Effector memory CD4-positive, alpha-beta T cell (primary cell): ENCODE data around the gene GRM8.

ENCODE experiments used
- DNase-seq, 3 donors: peaks; one replicate each; pipeline ENCODE4 v3.0.0-alpha.2; 2020
- H3K27ac ChIP-seq: 2 replicates; pipeline ENCODE4 v1.7.0; 2013; ENCODE audit warnings: mild to moderate bottlenecking, low read length, moderate library complexity; ENCODE audit not compliant: insufficient read depth, poor library complexity, severe bottlenecking
- H3K27me3 ChIP-seq: replicated peaks from 2 replicates; pipeline ENCODE4 v1.7.0; 2013; ENCODE audit warnings: mild to moderate bottlenecking, low read length; ENCODE audit not compliant: insufficient read depth, control insufficient read depth, poor library complexity, severe bottlenecking
- H3K36me3 ChIP-seq: 2 replicates; pipeline ENCODE4 v1.7.0; 2013; ENCODE audit warnings: mild to moderate bottlenecking, low read length, moderate library complexity; ENCODE audit not compliant: control insufficient read depth, insufficient read depth
- H3K4me1 ChIP-seq: 2 replicates; pipeline ENCODE4 v1.7.0; 2013; ENCODE audit warnings: low read length, mild to moderate bottlenecking; ENCODE audit not compliant: control insufficient read depth, insufficient read depth, poor library complexity, severe bottlenecking
- H3K4me3 ChIP-seq: 2 replicates; pipeline ENCODE4 v1.7.0; 2013; ENCODE audit warnings: low read length, low read depth, mild to moderate bottlenecking; ENCODE audit not compliant: insufficient read depth, poor library complexity, severe bottlenecking
- H3K9me3 ChIP-seq: 2 replicates; pipeline ENCODE4 v1.7.0; 2013; ENCODE audit warnings: mild to moderate bottlenecking, low read length, moderate library complexity; ENCODE audit not compliant: control insufficient read depth

GRM8 gene

GRCh38 chr7:126403040-126403439 lies 849.7 kb downstream of the GRM8 start:
- Histone ChIP-seq H3K36me3 (no peaks in the 10 kb centered on the region), H3K27me3 (no peaks in the 10 kb centered on the region), H3K4me1 (no peaks in the 10 kb centered on the region), H3K9me3 (no peaks in the 10 kb centered on the region), H3K4me3 (no peak overlapping the region), H3K27ac (no peak overlapping the region)
- DNase-seq: no peak

- Histone ChIP-seq H3K27me3 (no peaks in the 10 kb centered on the region), H3K4me3 (no peak overlapping the region), H3K36me3 (no peaks in the 10 kb centered on the region), H3K4me1 (no peaks in the 10 kb centered on the region), H3K27ac (no peak overlapping the region), H3K9me3 (no peaks in the 10 kb centered on the region)
- no peak for DNase-seq
Measured at GRCh38 chr7:126401918-126402317, 850.8 kb downstream of the GRM8 start.

- Histone ChIP-seq H3K27ac (no peak overlapping the region), H3K36me3 (no peaks in the 10 kb centered on the region)
Measured at GRCh38 chr7:126398851-126399529, 853.8 kb downstream of the GRM8 start.

GRCh38 chr7:126398285-126398684 lies 854.5 kb downstream of the GRM8 start:
- H3K9me3 ChIP-seq: no peaks in the 10 kb centered on the region
- no peak for DNase-seq
- H3K4me3 ChIP-seq: no peak overlapping the region
- H3K27ac ChIP-seq: no peak overlapping the region
- H3K4me1 ChIP-seq: no peaks in the 10 kb centered on the region
- H3K27me3 ChIP-seq: no peaks in the 10 kb centered on the region
- H3K36me3 ChIP-seq: no peaks in the 10 kb centered on the region

More at GRCh38 chr7:126398851-126399529, 853.8 kb downstream of the GRM8 start:
- Histone ChIP-seq H3K9me3 (no peaks in the 10 kb centered on the region), H3K27me3 (no peaks in the 10 kb centered on the region), H3K4me3 (no peak overlapping the region), H3K4me1 (no peaks in the 10 kb centered on the region)
- DNase-seq: no peak

GRCh38 chr7:126394406-126394805 lies 858.3 kb downstream of the GRM8 start:
- H3K36me3 ChIP-seq: no peaks in the 10 kb centered on the region
- no peaks in the 10 kb centered on the region for H3K9me3 ChIP-seq
- no peaks in the 10 kb centered on the region for H3K27me3 ChIP-seq
- DNase-seq: no peak
- no peak overlapping the region for H3K27ac ChIP-seq
- H3K4me1 ChIP-seq: no peaks in the 10 kb centered on the region
- H3K4me3 ChIP-seq: no peak overlapping the region
